NCI-H146 treated with DMSO at 0.1 percent for 48 hours (cell line): ENCODE data around the gene C8G.

Source experiments
- DNase-seq: peaks from one replicate; lab custom pipeline; 2025; ENCODE audit not compliant: unreplicated experiment; lab: John Stamatoyannopoulos, UW

C8G gene

GRCh38 chr9:136940526-136941230, 4.4 kb upstream of the C8G start:
- DNase-seq = no peak

GRCh38 chr9:136941231-136942111, 3.6 kb upstream of the C8G start:
- no peak for DNase-seq

- no peak for DNase-seq
These were observed 2.7 kb upstream of the C8G start for GRCh38 chr9:136942112-136942880.

- DNase-seq = no peak
These were observed 2.2 kb upstream of the C8G start for GRCh38 chr9:136942881-136943230.

GRCh38 chr9:136943291-136944211, 1.5 kb upstream of the C8G start:
- no peak for DNase-seq

GRCh38 chr9:136944212-136944518, 878 bp upstream of the C8G start:
- DNase-seq = no peak

GRCh38 chr9:136945333-136946227, 537 bp downstream of the C8G start:
- no peak for DNase-seq

GRCh38 chr9:136946228-136947027, 1.4 kb downstream of the C8G start:
- DNase-seq = no peak

- DNase-seq = no peak
These were observed 2.2 kb downstream of the C8G start for GRCh38 chr9:136947028-136947891.

GRCh38 chr9:136947955-136948510, 3.0 kb downstream of the C8G start:
- no peak for DNase-seq

GRCh38 chr9:136949239-136949816, 4.3 kb downstream of the C8G start:
- peak; percentile 40 for DNase-seq

- peak; percentile 67 for DNase-seq
These were observed 5.0 kb downstream of the C8G start for GRCh38 chr9:136949817-136950655.

GRCh38 chr9:136950656-136951276, 5.7 kb downstream of the C8G start:
- DNase-seq = no peak

- DNase-seq = no peak
These were observed 6.7 kb downstream of the C8G start, which contains the start of gene LCN12 for GRCh38 chr9:136951541-136952320. Gene LCN12, plus strand, starts transcription at chr9:136952273. Its CDS starts 55 bp downstream, at chr9:136952328.

- DNase-seq = no peak
These were observed 7.3 kb downstream of the C8G start for GRCh38 chr9:136952321-136952850.
